Measurements from ENCODE around the gene FGF8. TPM values are rescaled to one million over a fixed set of nuclear protein-coding genes. Genes with fewer than 3 reads are reported as not detected.

Gene FGF8
- total and polyA plus RNA-seq, 9 of the 15 experiments (the other 6 are each of a cell fraction or from before 2014, with no cell fraction given), result 0.13 to 0.82 (median 0.37) TPM; not detected in 5

DNA sequence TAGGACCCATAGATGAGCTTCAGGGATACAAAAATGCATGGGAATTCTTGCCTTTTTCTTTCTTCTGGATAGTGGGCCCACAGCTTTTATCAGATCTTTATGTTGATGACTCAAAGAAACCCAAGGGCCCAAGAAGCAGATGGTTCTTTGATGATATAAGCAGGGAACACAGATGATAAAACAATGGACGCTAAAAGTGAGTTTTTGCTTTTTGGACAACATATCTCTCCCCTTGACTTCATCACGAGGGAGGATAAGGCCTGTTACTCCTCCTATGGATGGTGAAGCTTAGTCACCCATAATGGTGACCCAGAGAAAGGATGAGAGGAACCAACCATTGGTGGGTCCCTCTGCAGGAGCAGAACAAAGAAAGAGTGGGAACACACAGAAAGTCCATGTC, 48.8 kb upstream of the FGF8 start (continued):
- TF ChIP-seq RBM17 (IDR thresholded peaks at IDR 0.05; ENCODE audit: borderline replicate concordance, low read depth, low read length) (no peak), ZNF785 (CRISPR knock-in tag; IDR thresholded peaks at IDR 0.05) (no peak), USF2 (CRISPR knock-in tag; IDR thresholded peaks at IDR 0.05) (no peak), RNF2 (IDR thresholded peaks at IDR 0.05) (peak; percentile 48; the same call in 1 of the 2 replicates), KDM5B (IDR thresholded peaks at IDR 0.05; ENCODE audit: insufficient replicate concordance, low read depth, low read length) (no peak), PYGO2 (tag; IDR thresholded peaks at IDR 0.05) (no peak), GABPA (tag; conservative IDR thresholded peaks at IDR 0.05; ENCODE audit: low read depth) (no peak), CBFB (CRISPR knock-in tag; IDR thresholded peaks at IDR 0.05) (no peak), COPS2 (conservative IDR thresholded peaks at IDR 0.05) (no peak), HOMEZ (CRISPR knock-in tag; IDR thresholded peaks at IDR 0.05) (no peak), MCM2 (IDR thresholded peaks at IDR 0.05; ENCODE audit: low read depth) (no peak), RAD21 (CRISPR knock-in tag; conservative IDR thresholded peaks at IDR 0.05 in 1 of 2, IDR thresholded peaks at IDR 0.05 in 1 of 2) (no peak)
- TF ChIP-seq, protein P1, sequence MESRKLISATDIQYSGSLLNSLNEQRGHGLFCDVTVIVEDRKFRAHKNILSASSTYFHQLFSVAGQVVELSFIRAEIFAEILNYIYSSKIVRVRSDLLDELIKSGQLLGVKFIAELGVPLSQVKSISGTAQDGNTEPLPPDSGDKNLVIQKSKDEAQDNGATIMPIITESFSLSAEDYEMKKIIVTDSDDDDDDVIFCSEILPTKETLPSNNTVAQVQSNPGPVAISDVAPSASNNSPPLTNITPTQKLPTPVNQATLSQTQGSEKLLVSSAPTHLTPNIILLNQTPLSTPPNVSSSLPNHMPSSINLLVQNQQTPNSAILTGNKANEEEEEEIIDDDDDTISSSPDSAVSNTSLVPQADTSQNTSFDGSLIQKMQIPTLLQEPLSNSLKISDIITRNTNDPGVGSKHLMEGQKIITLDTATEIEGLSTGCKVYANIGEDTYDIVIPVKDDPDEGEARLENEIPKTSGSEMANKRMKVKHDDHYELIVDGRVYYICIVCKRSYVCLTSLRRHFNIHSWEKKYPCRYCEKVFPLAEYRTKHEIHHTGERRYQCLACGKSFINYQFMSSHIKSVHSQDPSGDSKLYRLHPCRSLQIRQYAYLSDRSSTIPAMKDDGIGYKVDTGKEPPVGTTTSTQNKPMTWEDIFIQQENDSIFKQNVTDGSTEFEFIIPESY (CRISPR knock-in tag; IDR thresholded peaks at IDR 0.05), result no peak
- TF ChIP-seq, protein P2, sequence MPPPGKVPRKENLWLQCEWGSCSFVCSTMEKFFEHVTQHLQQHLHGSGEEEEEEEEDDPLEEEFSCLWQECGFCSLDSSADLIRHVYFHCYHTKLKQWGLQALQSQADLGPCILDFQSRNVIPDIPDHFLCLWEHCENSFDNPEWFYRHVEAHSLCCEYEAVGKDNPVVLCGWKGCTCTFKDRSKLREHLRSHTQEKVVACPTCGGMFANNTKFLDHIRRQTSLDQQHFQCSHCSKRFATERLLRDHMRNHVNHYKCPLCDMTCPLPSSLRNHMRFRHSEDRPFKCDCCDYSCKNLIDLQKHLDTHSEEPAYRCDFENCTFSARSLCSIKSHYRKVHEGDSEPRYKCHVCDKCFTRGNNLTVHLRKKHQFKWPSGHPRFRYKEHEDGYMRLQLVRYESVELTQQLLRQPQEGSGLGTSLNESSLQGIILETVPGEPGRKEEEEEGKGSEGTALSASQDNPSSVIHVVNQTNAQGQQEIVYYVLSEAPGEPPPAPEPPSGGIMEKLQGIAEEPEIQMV (tag; conservative IDR thresholded peaks at IDR 0.05; ENCODE audit: low read depth), result no peak
- TF ChIP-seq, protein P3, sequence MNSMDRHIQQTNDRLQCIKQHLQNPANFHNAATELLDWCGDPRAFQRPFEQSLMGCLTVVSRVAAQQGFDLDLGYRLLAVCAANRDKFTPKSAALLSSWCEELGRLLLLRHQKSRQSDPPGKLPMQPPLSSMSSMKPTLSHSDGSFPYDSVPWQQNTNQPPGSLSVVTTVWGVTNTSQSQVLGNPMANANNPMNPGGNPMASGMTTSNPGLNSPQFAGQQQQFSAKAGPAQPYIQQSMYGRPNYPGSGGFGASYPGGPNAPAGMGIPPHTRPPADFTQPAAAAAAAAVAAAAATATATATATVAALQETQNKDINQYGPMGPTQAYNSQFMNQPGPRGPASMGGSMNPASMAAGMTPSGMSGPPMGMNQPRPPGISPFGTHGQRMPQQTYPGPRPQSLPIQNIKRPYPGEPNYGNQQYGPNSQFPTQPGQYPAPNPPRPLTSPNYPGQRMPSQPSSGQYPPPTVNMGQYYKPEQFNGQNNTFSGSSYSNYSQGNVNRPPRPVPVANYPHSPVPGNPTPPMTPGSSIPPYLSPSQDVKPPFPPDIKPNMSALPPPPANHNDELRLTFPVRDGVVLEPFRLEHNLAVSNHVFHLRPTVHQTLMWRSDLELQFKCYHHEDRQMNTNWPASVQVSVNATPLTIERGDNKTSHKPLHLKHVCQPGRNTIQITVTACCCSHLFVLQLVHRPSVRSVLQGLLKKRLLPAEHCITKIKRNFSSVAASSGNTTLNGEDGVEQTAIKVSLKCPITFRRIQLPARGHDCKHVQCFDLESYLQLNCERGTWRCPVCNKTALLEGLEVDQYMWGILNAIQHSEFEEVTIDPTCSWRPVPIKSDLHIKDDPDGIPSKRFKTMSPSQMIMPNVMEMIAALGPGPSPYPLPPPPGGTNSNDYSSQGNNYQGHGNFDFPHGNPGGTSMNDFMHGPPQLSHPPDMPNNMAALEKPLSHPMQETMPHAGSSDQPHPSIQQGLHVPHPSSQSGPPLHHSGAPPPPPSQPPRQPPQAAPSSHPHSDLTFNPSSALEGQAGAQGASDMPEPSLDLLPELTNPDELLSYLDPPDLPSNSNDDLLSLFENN (IDR thresholded peaks at IDR 0.05; ENCODE audit: low read depth in 2 of 2, low read length in 2 of 2), result 0 out of 4 replicates have a peak, but pooled peaks of 1 of the 2 experiments have one; percentile 33

Data from K562 (cell line).